ENCODE data around the gene SHISA6.

- no peak for TF ChIP-seq RARB (CRISPR knock-in tag; IDR thresholded peaks at IDR 0.05)
- no peak for TF ChIP-seq ZNF565 (CRISPR knock-in tag; conservative IDR thresholded peaks at IDR 0.05; ENCODE audit: low read depth)
- no peak for TF ChIP-seq ZNF8 (CRISPR knock-in tag; IDR thresholded peaks at IDR 0.05)
- TF ChIP-seq CSDC2 (CRISPR knock-in tag; IDR thresholded peaks at IDR 0.05), result no peak
- no peak for TF ChIP-seq ZFP3 (CRISPR knock-in tag; IDR thresholded peaks at IDR 0.05)
- TF ChIP-seq ZC3H10 (CRISPR knock-in tag; IDR thresholded peaks at IDR 0.05), result no peak
- no peak for TF ChIP-seq TOX (CRISPR knock-in tag; IDR thresholded peaks at IDR 0.05; ENCODE audit: borderline replicate concordance)
- TF ChIP-seq PPARA (CRISPR knock-in tag; IDR thresholded peaks at IDR 0.05; ENCODE audit: borderline replicate concordance), result no peak
- no peak for TF ChIP-seq CSRNP3 (CRISPR knock-in tag; IDR thresholded peaks at IDR 0.05)
These were observed 67.5 kb downstream of the SHISA6 start for GRCh38 chr17:11308531-11308930.

Data from SK-N-SH treated with all-trans-retinoic acid at 6 μM for 48 hours (cell line).